ENCODE results near the gene COL5A1. TPM values are rescaled to one million over a fixed set of nuclear protein-coding genes. Genes with fewer than 3 reads are reported as not detected.

The COL5A1 gene
- total and polyA plus RNA-seq, 2 donors (not counting 1 experiment from before 2014, with no cell fraction given) = 72.8 to 109 TPM

GRCh38 chr9:134890155-134890495 lies 248.5 kb downstream of the COL5A1 start:
- H3K79me2 ChIP-seq (ENCODE audit: control insufficient read depth, insufficient read depth, low read length) = no peaks in the 10 kb centered on the region
- H3K27ac ChIP-seq (ENCODE audit: insufficient read depth, low read length) = no peak overlapping the region
- no peak for DNase-seq (ENCODE audit: low read depth in 2 of 2)
- TF ChIP-seq EZH2 (IDR thresholded peaks at IDR 0.05; ENCODE audit: low read length, missing control alignments) (no peak), CTCF (conservative IDR thresholded peaks at IDR 0.05 in 1 of 2, IDR thresholded peaks at IDR 0.05 in 1 of 2; ENCODE audit: low read depth in 1 of 2, low read length in 2 of 2) (no peak)
- H3K4me1 ChIP-seq (ENCODE audit: control insufficient read depth, extremely low read depth, insufficient read depth, low read length) = no peaks in the 10 kb centered on the region
- H3K9ac ChIP-seq (ENCODE audit: insufficient read depth, low read length) = no peak overlapping the region
- no peak overlapping the region for H2AFZ ChIP-seq (ENCODE audit: low read length)
- H3K4me2 ChIP-seq (ENCODE audit: extremely low read depth, insufficient read depth, low read length) = no peak overlapping the region
- no peaks in the 10 kb centered on the region for H3K27me3 ChIP-seq (ENCODE audit: control insufficient read depth, insufficient read depth, low read length)
- no peaks in the 10 kb centered on the region for H3K36me3 ChIP-seq (ENCODE audit: control insufficient read depth, insufficient read depth, low read length)
- no peaks in the 10 kb centered on the region for H4K20me1 ChIP-seq (ENCODE audit: control insufficient read depth, extremely low read depth, insufficient read depth, low read length)
- H3K9me3 ChIP-seq (ENCODE audit: control insufficient read depth, insufficient read depth, low read depth, low read length) = no peaks in the 10 kb centered on the region
- no peak overlapping the region for H3K4me3 ChIP-seq (replicated peaks in 1 of 4; ENCODE audit: control extremely low read depth in 1 of 4, insufficient read depth in 1 of 4, low read depth in 3 of 4, low read length in 4 of 4)

GRCh38 chr9:134891053-134891452 lies 249.4 kb downstream of the COL5A1 start:
- no peak overlapping the region for H3K4me3 ChIP-seq (replicated peaks in 1 of 4; ENCODE audit: control extremely low read depth in 1 of 4, insufficient read depth in 1 of 4, low read depth in 3 of 4, low read length in 4 of 4)
- H3K79me2 ChIP-seq (ENCODE audit: control insufficient read depth, insufficient read depth, low read length) = no peaks in the 10 kb centered on the region
- no peak overlapping the region for H3K27ac ChIP-seq (ENCODE audit: insufficient read depth, low read length)
- no peak overlapping the region for H2AFZ ChIP-seq (ENCODE audit: low read length)
- no peaks in the 10 kb centered on the region for H3K9me3 ChIP-seq (ENCODE audit: control insufficient read depth, insufficient read depth, low read depth, low read length)
- peak; percentile 2 to 26 for DNase-seq (ENCODE audit: low read depth in 2 of 2)
- no peaks in the 10 kb centered on the region for H3K4me1 ChIP-seq (ENCODE audit: control insufficient read depth, extremely low read depth, insufficient read depth, low read length)
- no peaks in the 10 kb centered on the region for H3K27me3 ChIP-seq (ENCODE audit: control insufficient read depth, insufficient read depth, low read length)
- no peak overlapping the region for H3K4me2 ChIP-seq (ENCODE audit: extremely low read depth, insufficient read depth, low read length)
- H4K20me1 ChIP-seq (ENCODE audit: control insufficient read depth, extremely low read depth, insufficient read depth, low read length) = no peaks in the 10 kb centered on the region
- TF ChIP-seq EZH2 (IDR thresholded peaks at IDR 0.05; ENCODE audit: low read length, missing control alignments) (no peak), CTCF (conservative IDR thresholded peaks at IDR 0.05 in 1 of 2, IDR thresholded peaks at IDR 0.05 in 1 of 2; ENCODE audit: low read depth in 1 of 2, low read length in 2 of 2) (no peak)
- H3K9ac ChIP-seq (ENCODE audit: insufficient read depth, low read length) = no peak overlapping the region
- no peaks in the 10 kb centered on the region for H3K36me3 ChIP-seq (ENCODE audit: control insufficient read depth, insufficient read depth, low read length)

- no peak overlapping the region for H3K9ac ChIP-seq (ENCODE audit: insufficient read depth, low read length)
- no peaks in the 10 kb centered on the region for H3K27me3 ChIP-seq (ENCODE audit: control insufficient read depth, insufficient read depth, low read length)
- no peaks in the 10 kb centered on the region for H3K9me3 ChIP-seq (ENCODE audit: control insufficient read depth, insufficient read depth, low read depth, low read length)
- no peak overlapping the region for H3K4me3 ChIP-seq (replicated peaks in 1 of 4; ENCODE audit: control extremely low read depth in 1 of 4, insufficient read depth in 1 of 4, low read depth in 3 of 4, low read length in 4 of 4)
- no peak for DNase-seq (ENCODE audit: low read depth in 2 of 2)
- H4K20me1 ChIP-seq (ENCODE audit: control insufficient read depth, extremely low read depth, insufficient read depth, low read length) = no peaks in the 10 kb centered on the region
- TF ChIP-seq EZH2 (IDR thresholded peaks at IDR 0.05; ENCODE audit: low read length, missing control alignments) (no peak), CTCF (conservative IDR thresholded peaks at IDR 0.05 in 1 of 2, IDR thresholded peaks at IDR 0.05 in 1 of 2; ENCODE audit: low read depth in 1 of 2, low read length in 2 of 2) (no peak)
- H3K27ac ChIP-seq (ENCODE audit: insufficient read depth, low read length) = no peak overlapping the region
- no peaks in the 10 kb centered on the region for H3K4me1 ChIP-seq (ENCODE audit: control insufficient read depth, extremely low read depth, insufficient read depth, low read length)
- no peak overlapping the region for H2AFZ ChIP-seq (ENCODE audit: low read length)
- no peaks in the 10 kb centered on the region for H3K79me2 ChIP-seq (ENCODE audit: control insufficient read depth, insufficient read depth, low read length)
- H3K36me3 ChIP-seq (ENCODE audit: control insufficient read depth, insufficient read depth, low read length) = no peaks in the 10 kb centered on the region
- H3K4me2 ChIP-seq (ENCODE audit: extremely low read depth, insufficient read depth, low read length) = no peak overlapping the region
Observed at GRCh38 chr9:134891713-134892112, 250.1 kb downstream of the COL5A1 start.

All from fibroblast of lung (primary cell).